Superior temporal gyrus (tissue), 1 donor: ENCODE data around the gene AOPEP.

Experiments used
- DNase-seq: peaks from one replicate; pipeline ENCODE4 v3.0.0-alpha.2; 2016; ENCODE audit errors: extremely low spot score

Gene AOPEP, protein sequence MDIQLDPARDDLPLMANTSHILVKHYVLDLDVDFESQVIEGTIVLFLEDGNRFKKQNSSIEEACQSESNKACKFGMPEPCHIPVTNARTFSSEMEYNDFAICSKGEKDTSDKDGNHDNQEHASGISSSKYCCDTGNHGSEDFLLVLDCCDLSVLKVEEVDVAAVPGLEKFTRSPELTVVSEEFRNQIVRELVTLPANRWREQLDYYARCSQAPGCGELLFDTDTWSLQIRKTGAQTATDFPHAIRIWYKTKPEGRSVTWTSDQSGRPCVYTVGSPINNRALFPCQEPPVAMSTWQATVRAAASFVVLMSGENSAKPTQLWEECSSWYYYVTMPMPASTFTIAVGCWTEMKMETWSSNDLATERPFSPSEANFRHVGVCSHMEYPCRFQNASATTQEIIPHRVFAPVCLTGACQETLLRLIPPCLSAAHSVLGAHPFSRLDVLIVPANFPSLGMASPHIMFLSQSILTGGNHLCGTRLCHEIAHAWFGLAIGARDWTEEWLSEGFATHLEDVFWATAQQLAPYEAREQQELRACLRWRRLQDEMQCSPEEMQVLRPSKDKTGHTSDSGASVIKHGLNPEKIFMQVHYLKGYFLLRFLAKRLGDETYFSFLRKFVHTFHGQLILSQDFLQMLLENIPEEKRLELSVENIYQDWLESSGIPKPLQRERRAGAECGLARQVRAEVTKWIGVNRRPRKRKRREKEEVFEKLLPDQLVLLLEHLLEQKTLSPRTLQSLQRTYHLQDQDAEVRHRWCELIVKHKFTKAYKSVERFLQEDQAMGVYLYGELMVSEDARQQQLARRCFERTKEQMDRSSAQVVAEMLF

DNA sequence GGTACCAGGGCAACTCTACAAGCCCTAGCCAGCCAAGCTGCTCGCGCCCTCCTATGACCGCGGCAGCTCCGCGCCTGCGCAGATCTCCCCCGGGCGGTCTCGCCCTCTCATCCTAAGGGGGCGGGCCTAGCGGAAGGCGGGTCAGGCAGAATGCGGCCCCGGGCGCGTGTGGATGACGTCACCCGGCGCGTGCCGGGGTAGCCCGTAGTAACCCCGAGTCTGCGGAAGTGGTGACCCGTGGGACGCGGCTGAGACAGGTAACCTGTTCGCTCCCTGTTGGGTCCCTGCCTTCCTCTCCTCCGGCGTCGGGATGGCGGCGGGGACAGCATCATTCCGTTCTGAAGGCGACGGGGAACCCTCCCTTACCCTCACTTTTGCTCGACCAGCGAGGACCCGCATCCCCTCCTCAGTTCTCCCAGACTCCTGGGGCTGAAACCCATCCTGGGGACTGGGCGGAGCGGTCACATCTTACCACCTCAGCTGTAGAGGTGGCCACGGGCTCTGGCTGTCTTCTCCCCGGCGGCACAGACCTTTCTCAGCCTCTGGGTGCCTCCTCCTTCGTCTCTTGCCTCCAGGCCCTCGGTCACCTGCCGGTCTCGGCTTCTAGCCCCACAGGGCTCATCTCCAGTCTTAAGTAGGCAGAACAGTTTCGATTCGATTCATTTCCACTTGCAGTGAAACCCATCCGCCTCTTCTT is at the start of gene AOPEP:
Gene AOPEP (plus strand): TSS at position 205 of the 697 bp plus-strand sequence. CDS start 33,085 bp downstream, outside the sequence.
- DNase-seq: peak; percentile 95

GRCh38 chr9:94677929-94678328 is 48.6 kb upstream of the AOPEP start:
- peak; percentile 26 for DNase-seq

- peak; percentile 3 for DNase-seq
Measured at GRCh38 chr9:94679587-94679986, 46.9 kb upstream of the AOPEP start.

GRCh38 chr9:94680020-94680419 is 46.5 kb upstream of the AOPEP start:
- DNase-seq: peak; percentile 3

DNA sequence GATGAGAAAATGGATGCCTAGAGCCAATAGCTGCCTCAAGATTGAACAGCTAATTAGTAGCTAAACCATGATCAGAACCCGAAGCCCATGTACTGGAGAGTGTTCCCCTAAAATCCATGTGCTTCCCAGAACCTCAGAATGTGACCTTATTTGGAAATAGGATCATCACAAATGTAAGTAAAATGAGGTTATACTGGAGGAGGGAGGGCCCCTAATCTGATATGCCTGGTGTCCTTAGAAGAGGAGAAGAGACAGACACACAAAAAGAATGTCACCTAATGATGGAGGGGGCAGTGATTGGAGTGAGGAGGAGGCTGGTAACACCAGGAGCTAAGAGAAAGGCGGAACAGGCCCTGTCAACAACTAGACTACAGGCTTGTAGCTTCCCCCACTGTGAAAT is 45.9 kb upstream of the AOPEP start:
- DNase-seq: peak; percentile 4

DNA sequence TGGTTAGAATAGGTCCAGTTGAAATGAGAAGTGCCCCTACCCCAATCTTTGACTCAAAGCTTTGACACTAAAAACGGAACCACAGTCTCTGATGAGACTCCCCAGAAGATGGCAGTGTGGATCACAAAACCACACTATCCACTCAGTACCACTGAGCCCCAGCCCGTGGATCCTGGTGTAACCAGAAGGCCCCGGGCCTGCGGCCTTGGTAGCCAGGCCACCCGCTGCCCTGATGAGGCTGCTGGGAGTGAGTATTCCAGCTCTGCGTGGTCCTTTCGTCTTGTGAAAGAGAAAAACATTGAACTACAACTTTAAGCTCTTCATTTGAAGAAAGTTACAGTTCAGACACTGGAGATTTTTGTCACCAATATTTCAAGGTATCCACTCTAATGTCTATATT is 45.0 kb upstream of the AOPEP start:
- DNase-seq: peak; percentile 94

GRCh38 chr9:94685359-94685758 is 41.1 kb upstream of the AOPEP start:
- no peak for DNase-seq

- DNase-seq: no peak
Measured at GRCh38 chr9:94687451-94687850, 39.0 kb upstream of the AOPEP start.

GRCh38 chr9:94690344-94690743 is 36.2 kb upstream of the AOPEP start:
- no peak for DNase-seq

- DNase-seq: no peak
Measured at GRCh38 chr9:94692601-94693000, 33.9 kb upstream of the AOPEP start.

- DNase-seq: no peak
Measured at GRCh38 chr9:94693485-94694204, 32.9 kb upstream of the AOPEP start.

GRCh38 chr9:94696545-94696944 is 30.0 kb upstream of the AOPEP start:
- no peak for DNase-seq

GRCh38 chr9:94697972-94698581 is 28.4 kb upstream of the AOPEP start:
- DNase-seq: no peak

- no peak for DNase-seq
Measured at GRCh38 chr9:94699715-94700373, 26.7 kb upstream of the AOPEP start.

- DNase-seq: no peak
Measured at GRCh38 chr9:94700445-94700844, 26.1 kb upstream of the AOPEP start.

DNA sequence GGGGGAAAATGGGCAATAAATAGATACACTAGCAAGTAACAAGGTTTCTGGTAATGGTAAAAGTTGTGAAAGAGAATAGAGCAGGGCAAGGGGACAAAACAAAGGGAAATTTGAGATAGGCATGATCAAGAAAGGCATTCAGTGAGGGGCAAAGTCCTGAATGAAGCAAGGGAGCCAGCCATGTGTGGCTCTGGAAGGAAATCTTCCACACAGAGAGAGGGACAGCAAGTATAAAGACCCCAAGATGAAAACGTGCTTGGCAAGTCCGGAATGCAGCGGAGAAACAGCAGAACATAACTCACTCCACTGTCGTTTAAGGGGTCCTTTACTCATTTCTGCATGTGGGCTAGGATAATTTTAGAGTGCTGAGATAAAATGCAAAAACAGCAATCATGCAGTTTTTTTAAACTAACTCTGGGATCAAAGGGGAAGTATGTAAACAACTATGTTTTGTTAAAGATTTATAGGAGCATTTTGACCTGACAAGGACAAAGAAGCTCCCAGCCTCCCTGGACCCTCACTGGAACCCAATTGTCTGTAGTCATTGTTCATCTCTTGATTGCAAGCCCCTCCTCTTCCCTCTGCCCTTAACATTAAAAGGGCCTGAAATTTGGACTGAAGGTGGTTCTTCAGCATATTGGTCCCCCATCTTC is 22.9 kb upstream of the AOPEP start:
- DNase-seq: no peak

- no peak for DNase-seq
Measured at GRCh38 chr9:94705162-94705702, 21.3 kb upstream of the AOPEP start.

DNA sequence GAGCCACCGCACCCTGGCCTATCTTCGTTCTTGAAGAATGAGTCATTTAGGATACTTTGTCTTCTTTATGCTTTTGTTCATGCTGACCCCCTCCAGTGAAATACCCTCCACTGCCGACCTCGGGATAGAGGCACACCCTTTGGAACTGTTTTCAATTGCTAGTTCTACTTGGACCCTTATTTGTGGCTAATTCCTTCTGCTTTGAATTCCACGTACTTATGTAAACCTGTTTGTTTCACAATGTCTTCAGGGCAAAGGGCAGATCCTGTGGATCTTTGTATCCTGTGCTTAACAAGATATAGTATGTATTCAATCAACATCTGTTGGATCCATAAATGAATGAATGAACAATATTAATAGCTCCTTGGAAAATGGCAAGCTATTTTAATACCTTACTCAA is 19.6 kb upstream of the AOPEP start:
- no peak for DNase-seq

GRCh38 chr9:94713436-94714215 is 12.9 kb upstream of the AOPEP start:
- no peak for DNase-seq
